Choroid plexus epithelial cell (primary cell): ENCODE results near the gene C1orf21.
A peak's percentile ranks its signal among the peaks of the same experiment; 100 is the strongest.
"Not testable (repeated sequence)": the region's sequence is repeated elsewhere in the genome, so short reads cannot be mapped to it uniquely, and the experiment has no call there.

ENCODE experiments used
- DNase-seq: peaks from one replicate; pipeline ENCODE4 v3.0.0-alpha.2; 2010; ENCODE audit warnings: low read depth
- H3K4me3 ChIP-seq: 2 replicates; pipeline ENCODE4 v1.5.1; 2011; ENCODE audit warnings: low read depth, mild to moderate bottlenecking, control low read depth, low read length, moderate library complexity
- CTCF ChIP-seq: conservative IDR thresholded peaks from 2 replicates; pipeline ENCODE4 v1.5.1; 2011; ENCODE audit warnings: low read depth, mild to moderate bottlenecking, control low read depth, inconsistent platforms, low read length, moderate library complexity

C1orf21 gene

GRCh38 chr1:184386312-184387068 lies at the start of gene C1orf21:
Gene C1orf21, plus strand, starts transcription at chr1:184387029. Its CDS starts 90,481 bp downstream, at chr1:184477510.
- peak; percentile 84 for DNase-seq
- H3K4me3 ChIP-seq: peak within 1 kb of the TSS; percentile 67
- TF ChIP-seq CTCF: no peak

GRCh38 chr1:184337865-184338264 lies 49.0 kb upstream of the C1orf21 start:
- H3K4me3 ChIP-seq, DNase-seq: not testable (repeated sequence)

GRCh38 chr1:184340984-184341383 lies 45.8 kb upstream of the C1orf21 start:
- peak; percentile 50 for TF ChIP-seq CTCF
- H3K4me3 ChIP-seq: no peak overlapping the region
- DNase-seq: peak; percentile 29

- DNase-seq: no peak
- no peak for TF ChIP-seq CTCF
- H3K4me3 ChIP-seq: no peak overlapping the region
Measured at GRCh38 chr1:184350573-184350972, 36.3 kb upstream of the C1orf21 start.

- TF ChIP-seq CTCF: no peak
- no peak overlapping the region for H3K4me3 ChIP-seq
- DNase-seq: no peak
Measured at GRCh38 chr1:184351416-184351975, 35.3 kb upstream of the C1orf21 start.

- no peak for DNase-seq
- no peak overlapping the region for H3K4me3 ChIP-seq
- TF ChIP-seq CTCF: no peak
Measured at GRCh38 chr1:184352776-184353175, 34.1 kb upstream of the C1orf21 start.

- no peak for TF ChIP-seq CTCF
- H3K4me3 ChIP-seq: no peak overlapping the region
- no peak for DNase-seq
Measured at GRCh38 chr1:184354719-184355118, 32.1 kb upstream of the C1orf21 start.
